Measurements from ENCODE around the gene CFAP299. TPM values are rescaled to one million over a fixed set of nuclear protein-coding genes. Genes with fewer than 3 reads are reported as not detected.

Gene CFAP299
- total RNA-seq, 2 donors from 2014 or later: not detected

DNA sequence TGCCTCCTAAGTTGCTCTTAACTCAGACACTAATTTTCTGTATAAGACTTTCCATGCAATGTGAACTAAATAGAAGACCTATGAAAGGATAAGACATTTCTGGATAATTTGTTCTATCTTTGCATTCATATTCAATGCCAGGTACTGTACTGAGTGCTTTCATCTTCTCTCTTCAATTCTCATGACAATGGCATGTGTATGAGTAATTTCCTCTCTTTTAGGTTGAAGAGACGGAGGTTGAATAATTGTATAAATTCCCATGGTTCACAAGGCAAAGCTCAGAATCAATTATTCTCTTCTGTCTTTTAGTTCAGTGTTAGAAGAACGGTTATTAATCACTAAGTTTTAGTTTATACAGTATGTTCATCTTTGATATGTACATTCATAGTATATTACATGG, 29.3 kb upstream of the CFAP299 start:
- H3K27ac ChIP-seq (ENCODE audit: low read depth, low read length): no peak overlapping the region
- Mint-ChIP-seq H3K27me3 (ENCODE audit: insufficient read depth) (peaks cover 49% of the 10 kb centered on the region), H3K4me3 (no peak overlapping the region), H3K27ac (no peak overlapping the region), H3K36me3 (ENCODE audit: low read depth) (no peaks in the 10 kb centered on the region), H3K9me3 (peaks cover 17% of the 10 kb centered on the region), H3K4me1 (peaks cover 29% of the 10 kb centered on the region)
- H3K36me3 ChIP-seq (ENCODE audit: control insufficient read depth, insufficient read depth, low read length): no peaks in the 10 kb centered on the region
- TF ChIP-seq CTCF (conservative IDR thresholded peaks at IDR 0.05): no peak
- H3K27me3 ChIP-seq (ENCODE audit: control insufficient read depth, insufficient read depth, low read length, poor library complexity, severe bottlenecking): peaks cover 39% of the 10 kb centered on the region
- H3K9me3 ChIP-seq (ENCODE audit: control insufficient read depth, low read length): no peaks in the 10 kb centered on the region
- peaks cover 6% of the 10 kb centered on the region for H3K4me1 ChIP-seq (ENCODE audit: control insufficient read depth, insufficient read depth, low read length)
- no peak overlapping the region for H3K4me3 ChIP-seq (ENCODE audit: low read length)
- WGBS, 2 experiments (ENCODE audit: insufficient coverage in 1 of 2, insufficient read length in 1 of 2): 100% methylated on average over 1 of the region's 2 CpGs
- DNase-seq: no peak
- H3K9ac ChIP-seq (ENCODE audit: extremely low read depth, low read length, poor library complexity, severe bottlenecking): no peak overlapping the region

DNA sequence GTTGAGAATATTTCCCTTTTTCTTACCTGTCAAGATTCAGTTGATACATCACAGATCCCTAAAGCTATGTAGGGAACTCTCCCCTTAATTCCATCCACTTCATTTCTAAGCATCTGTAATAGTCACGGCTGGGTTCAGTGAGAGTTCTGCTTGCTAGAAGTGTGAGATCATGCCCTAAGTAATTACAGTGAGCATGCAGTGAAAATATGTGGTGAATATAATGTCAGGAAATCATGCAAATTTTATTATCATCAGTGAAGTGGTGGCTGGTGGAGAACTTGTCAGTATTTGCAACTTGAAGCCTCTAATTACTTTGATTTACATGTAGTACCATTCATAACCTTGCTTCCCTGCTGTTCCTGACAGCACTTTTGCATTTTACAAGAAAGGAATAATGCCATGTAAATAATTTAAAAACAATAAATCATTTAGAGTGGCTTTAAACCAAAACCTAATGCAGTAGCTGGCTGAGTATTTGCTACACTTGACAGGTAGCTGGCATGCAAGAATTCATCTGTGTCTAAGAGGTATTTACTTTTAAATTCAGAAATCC, 28.3 kb upstream of the CFAP299 start:
- Mint-ChIP-seq H3K36me3 (ENCODE audit: low read depth) (no peaks in the 10 kb centered on the region), H3K27me3 (ENCODE audit: insufficient read depth) (peaks cover 51% of the 10 kb centered on the region), H3K27ac (no peak overlapping the region), H3K9me3 (peaks cover 11% of the 10 kb centered on the region), H3K4me3 (no peak overlapping the region), H3K4me1 (peaks cover 29% of the 10 kb centered on the region)
- H3K9ac ChIP-seq (ENCODE audit: extremely low read depth, low read length, poor library complexity, severe bottlenecking): no peak overlapping the region
- peak overlapping the region; percentile 2 for H3K4me3 ChIP-seq (ENCODE audit: low read length)
- peaks cover 6% of the 10 kb centered on the region for H3K4me1 ChIP-seq (ENCODE audit: control insufficient read depth, insufficient read depth, low read length)
- TF ChIP-seq CTCF (conservative IDR thresholded peaks at IDR 0.05): no peak
- H3K27ac ChIP-seq (ENCODE audit: low read depth, low read length): no peak overlapping the region
- WGBS, 2 experiments (ENCODE audit: insufficient coverage in 1 of 2, insufficient read length in 1 of 2): 20 to 55% methylated on average over 1 of the region's 1 CpG
- no peak for DNase-seq
- no peaks in the 10 kb centered on the region for H3K9me3 ChIP-seq (ENCODE audit: control insufficient read depth, low read length)
- no peaks in the 10 kb centered on the region for H3K36me3 ChIP-seq (ENCODE audit: control insufficient read depth, insufficient read depth, low read length)
- H3K27me3 ChIP-seq (ENCODE audit: control insufficient read depth, insufficient read depth, low read length, poor library complexity, severe bottlenecking): peaks cover 39% of the 10 kb centered on the region

GRCh38 chr4:80307774-80308465, 27.6 kb upstream of the CFAP299 start:
- Histone ChIP-seq H3K4me1 (ENCODE audit: control insufficient read depth, insufficient read depth, low read length) (peaks cover 6% of the 10 kb centered on the region), H3K27ac (ENCODE audit: low read depth, low read length) (no peak overlapping the region), H3K4me3 (ENCODE audit: low read length) (peak overlapping the region; percentile 2), H3K9ac (ENCODE audit: extremely low read depth, low read length, poor library complexity, severe bottlenecking) (no peak overlapping the region), H3K27me3 (ENCODE audit: control insufficient read depth, insufficient read depth, low read length, poor library complexity, severe bottlenecking) (peaks cover 39% of the 10 kb centered on the region), H3K36me3 (ENCODE audit: control insufficient read depth, insufficient read depth, low read length) (no peaks in the 10 kb centered on the region), H3K9me3 (ENCODE audit: control insufficient read depth, low read length) (no peaks in the 10 kb centered on the region)
- TF ChIP-seq CTCF (conservative IDR thresholded peaks at IDR 0.05): no peak
- DNase-seq: peak; percentile 53
- peak overlapping the region; percentile 57 for H3K27ac Mint-ChIP-seq
- H3K4me3 Mint-ChIP-seq: peak overlapping the region; percentile 23
- H3K36me3 Mint-ChIP-seq (ENCODE audit: low read depth): no peaks in the 10 kb centered on the region
- peaks cover 10% of the 10 kb centered on the region for H3K9me3 Mint-ChIP-seq
- H3K27me3 Mint-ChIP-seq (ENCODE audit: insufficient read depth): peaks cover 52% of the 10 kb centered on the region
- WGBS, 2 experiments (ENCODE audit: insufficient coverage in 1 of 2, insufficient read length in 1 of 2): 57 to 71% methylated on average over 5 to 10 of the region's 10 CpGs
- H3K4me1 Mint-ChIP-seq: peaks cover 29% of the 10 kb centered on the region

Measured in endodermal cell (in vitro differentiated cells).